ENCODE results near the gene DLGAP1.

DLGAP1 gene

DNA sequence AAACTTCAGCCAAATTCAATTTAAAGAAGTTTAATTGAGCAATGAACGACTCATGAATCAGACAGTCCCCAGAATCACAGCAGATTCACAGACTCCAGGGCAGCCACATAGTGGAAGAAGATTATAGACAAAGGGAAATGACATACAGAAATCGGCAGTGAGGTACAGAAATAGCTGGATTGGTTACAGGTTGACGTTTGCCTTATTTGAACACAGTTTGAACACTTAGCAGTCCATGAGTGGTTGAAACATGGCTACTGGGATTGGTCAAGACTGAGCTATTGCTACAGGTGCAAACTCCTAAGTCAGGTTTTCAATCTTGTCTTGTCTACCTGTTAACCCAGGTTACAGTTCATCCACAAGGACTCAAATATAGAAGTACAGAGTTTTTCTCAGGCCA lies 169.6 kb downstream of the DLGAP1 start:
- no peak for DNase-seq

DNA sequence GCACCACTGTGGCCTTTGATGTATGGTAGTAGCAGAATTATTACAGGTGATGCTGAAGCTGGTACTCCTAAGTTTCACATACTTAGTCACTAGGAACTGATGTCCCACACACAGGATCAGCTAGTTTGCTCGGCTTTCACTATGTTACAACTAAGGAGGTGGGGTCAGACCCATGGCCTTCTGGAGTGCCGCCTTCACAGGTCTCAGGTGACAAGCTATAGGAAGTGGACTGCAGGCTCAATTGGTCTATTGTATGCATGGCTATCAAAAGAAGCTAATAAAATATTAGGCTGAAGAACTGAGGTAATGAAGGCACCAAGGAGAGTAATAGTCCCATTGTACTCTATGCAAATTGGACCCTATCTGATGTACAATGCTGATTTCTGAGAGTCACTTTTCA lies 170.6 kb downstream of the DLGAP1 start:
- DNase-seq = no peak

- DNase-seq = no peak
These were observed 171.3 kb downstream of the DLGAP1 start for GRCh38 chr18:4283746-4284291.

DNA sequence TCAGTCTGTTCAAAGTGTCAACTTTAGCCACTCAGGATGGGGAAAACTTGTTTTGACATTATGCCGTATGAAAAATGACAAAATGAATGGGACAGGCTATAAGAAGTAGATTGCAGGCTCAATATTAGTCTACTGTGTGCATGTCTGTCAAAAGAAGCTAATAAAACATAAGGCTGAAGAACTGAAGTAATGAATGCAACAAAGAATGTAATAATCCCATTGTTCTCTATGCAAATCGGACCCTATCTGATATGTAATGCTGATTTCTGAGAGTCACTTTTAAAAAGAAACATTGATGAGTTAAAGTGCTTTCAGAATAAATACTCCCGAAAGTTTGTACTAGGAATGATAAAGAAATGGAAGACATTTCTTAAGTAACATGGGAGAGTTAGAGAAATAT lies 172.2 kb downstream of the DLGAP1 start:
- no peak for DNase-seq

- DNase-seq = no peak
These were observed 178.0 kb downstream of the DLGAP1 start for GRCh38 chr18:4276953-4277585.

DNA sequence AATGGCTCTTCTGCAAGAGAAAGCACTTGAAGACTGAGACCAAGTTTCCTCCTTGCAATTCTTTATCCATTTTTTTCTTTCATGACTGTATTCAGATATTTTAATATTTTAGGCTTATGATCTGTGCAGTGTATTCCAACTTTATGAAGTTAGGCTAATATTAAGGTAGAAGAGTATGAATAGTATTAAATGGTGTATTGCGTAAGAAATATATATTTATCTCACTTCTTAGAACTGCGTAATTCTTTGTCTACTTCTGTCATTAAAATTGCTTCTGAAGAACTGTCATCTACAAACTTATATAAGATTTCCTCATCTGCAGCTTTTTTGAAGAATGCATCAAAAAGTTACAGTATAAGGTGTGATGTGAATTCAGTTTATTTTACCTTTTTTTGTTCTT lies 183.2 kb downstream of the DLGAP1 start:
- no peak for DNase-seq

- no peak for DNase-seq
These were observed 184.1 kb downstream of the DLGAP1 start for GRCh38 chr18:4270988-4271387.

DNA sequence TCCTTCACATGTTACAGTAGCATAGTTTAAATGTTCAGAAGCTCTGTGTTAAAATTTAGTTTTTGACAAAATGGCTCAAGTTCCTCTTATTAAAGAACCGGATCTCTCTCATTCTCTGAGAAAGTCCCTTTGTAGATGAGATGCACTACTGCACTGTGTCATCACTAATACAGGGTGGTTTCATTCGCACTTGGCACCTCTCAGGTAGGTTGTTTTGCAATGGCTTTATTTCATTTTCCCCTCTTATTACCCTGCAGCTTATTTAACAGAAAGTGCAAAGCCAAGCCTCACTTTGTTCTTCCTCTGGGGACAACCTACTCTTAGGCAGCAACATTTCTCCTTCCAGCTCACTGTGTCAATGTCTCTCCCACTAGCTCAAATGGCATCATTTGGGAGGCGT lies 185.1 kb downstream of the DLGAP1 start:
- DNase-seq = no peak

- no peak for DNase-seq
These were observed 187.5 kb downstream of the DLGAP1 start for GRCh38 chr18:4267641-4268040.

GRCh38 chr18:4264347-4264791 lies 190.7 kb downstream of the DLGAP1 start:
- no peak for DNase-seq

- DNase-seq = no peak
These were observed 195.0 kb downstream of the DLGAP1 start for GRCh38 chr18:4260107-4260506.

- no peak for DNase-seq
These were observed 198.2 kb downstream of the DLGAP1 start for GRCh38 chr18:4256766-4257417.

DNA sequence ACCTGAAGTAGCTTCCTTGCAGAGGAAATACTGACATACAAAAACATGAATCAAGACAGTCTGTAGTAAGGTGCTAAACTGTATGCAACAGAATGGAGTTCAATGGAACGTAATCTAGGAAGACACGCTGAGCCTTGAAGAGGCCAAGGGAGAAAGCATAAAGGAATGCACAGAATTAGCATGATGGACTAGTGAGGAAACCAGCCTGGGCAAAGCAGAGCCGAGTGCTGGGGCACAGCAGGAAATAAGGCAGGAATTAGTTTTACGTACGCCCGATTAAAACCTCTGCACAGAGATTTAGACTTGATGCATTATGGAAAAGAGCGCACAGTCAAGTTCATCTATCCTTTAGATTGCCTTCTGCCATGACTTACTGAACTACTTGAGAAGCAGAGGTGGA lies 200.3 kb downstream of the DLGAP1 start:
- DNase-seq = no peak

- no peak for DNase-seq
These were observed 202.3 kb downstream of the DLGAP1 start for GRCh38 chr18:4252829-4253228.

- DNase-seq = no peak
These were observed 203.2 kb downstream of the DLGAP1 start for GRCh38 chr18:4251873-4252272.

- no peak for DNase-seq
These were observed 203.9 kb downstream of the DLGAP1 start for GRCh38 chr18:4251206-4251605.

DNA sequence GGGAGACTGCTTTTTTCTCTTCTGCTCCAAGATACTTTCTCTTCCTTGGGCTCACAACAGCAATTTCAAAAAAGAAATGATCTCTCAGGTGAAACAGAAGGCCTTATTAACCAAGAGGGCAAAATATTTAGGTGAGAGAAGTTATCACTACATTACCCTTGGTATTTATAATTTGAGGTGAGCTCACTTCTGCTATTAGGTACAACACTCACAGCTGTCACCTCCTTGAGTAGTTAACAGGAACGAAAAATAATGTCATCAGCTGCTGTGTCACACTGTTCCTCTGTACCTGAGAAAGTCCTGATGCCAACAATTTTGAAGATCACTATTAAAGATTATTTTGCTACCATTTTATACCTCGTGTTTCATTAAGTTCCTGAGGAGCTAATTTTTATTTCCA lies 205.0 kb downstream of the DLGAP1 start:
- no peak for DNase-seq

GRCh38 chr18:4248686-4249085 lies 206.4 kb downstream of the DLGAP1 start:
- no peak for DNase-seq

DNA sequence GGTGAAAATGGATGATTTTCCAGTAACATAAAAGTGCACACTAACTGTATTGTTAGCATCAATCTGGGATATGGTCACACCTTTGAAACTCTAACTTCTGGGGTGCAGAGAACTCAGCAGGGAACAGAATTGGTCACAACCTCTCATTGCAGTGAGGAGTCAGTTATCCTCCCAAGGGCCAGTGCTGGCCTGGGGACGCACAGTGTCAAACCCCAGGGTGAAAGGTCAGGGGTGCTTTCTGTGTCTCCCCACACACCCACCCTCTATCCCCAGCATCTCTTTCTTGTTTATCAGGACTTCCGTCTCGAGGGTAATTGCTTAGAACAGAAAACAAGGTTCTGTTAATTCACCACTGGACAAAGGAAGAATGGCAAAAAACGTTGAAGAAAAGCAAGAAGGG lies 208.7 kb downstream of the DLGAP1 start:
- no peak for DNase-seq

DNA sequence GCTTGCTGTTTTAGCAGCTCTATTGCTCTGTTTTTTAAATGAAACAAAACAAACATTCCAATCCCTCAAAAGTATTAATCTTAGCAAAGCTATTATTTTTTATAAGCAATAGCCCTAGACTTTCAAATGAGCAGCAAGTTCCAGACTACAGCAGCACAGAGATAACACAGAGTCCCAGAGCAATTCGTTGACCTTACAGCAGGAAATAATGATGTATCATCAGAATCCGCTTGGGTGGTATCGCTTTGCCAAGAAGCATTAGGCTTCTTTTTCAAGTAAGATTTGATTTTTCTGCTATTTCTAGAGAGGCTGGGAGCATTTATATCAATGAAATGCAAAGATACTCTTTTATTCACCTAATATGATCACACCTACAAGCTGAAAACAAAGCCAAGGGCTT lies 209.7 kb downstream of the DLGAP1 start:
- no peak for DNase-seq

DNA sequence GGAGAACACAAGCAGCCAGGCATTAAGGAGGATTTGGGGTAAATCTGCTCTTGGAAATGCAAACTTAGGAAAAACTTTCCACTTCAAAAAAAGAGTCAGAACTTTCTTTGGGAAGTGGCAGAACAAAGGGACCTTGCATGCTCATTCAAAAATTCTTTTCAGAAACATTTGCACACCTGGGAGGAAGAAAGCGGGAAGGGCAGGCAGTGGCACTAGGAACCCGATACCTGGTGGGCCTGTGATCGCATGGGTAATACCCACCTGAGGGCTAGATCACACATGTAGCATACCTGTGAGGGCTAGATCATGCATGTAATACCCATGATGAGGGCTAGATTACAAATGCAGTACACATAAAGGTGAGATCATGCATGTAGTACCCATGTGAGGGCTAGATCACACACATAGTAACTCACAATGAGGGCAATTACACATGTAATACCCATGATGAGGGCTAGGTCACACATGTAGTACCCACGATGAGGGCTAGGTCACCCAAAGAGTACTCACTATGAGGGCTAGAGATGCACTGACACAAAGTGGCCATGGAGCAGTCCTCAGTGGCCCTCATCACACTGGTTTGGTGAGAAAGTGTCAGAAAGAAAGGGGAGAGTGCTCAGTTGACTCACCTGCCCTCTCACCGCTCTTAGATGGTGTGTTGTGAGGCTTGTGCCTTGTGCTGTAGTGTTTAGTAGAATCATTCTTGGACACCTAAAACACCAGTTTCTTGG lies 212.5 kb downstream of the DLGAP1 start:
- no peak for DNase-seq

DNA sequence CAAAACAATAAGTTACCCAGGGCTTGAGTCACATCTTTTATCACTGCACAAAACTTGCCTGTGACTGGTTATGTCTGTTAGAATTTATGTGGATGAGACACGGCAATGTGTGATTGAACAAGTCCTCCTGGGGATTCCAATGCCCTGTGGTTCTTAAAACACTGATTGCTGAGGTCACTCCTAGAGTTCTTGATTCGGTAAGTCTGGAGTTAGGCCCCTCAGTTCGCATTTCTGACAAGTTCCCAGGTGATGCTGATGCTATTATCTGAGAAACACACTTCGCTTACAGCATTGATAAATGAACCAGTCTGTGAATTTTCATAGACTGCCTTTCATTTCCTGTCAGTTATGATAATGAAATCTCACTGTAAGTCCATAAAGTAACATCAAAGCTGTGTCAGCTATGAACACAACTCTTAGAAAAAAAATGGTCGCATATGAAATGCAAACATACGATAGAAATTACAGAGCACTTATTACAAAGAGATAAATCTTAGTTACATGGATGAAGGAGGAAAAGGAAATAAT lies 214.0 kb downstream of the DLGAP1 start:
- no peak for DNase-seq

DNA sequence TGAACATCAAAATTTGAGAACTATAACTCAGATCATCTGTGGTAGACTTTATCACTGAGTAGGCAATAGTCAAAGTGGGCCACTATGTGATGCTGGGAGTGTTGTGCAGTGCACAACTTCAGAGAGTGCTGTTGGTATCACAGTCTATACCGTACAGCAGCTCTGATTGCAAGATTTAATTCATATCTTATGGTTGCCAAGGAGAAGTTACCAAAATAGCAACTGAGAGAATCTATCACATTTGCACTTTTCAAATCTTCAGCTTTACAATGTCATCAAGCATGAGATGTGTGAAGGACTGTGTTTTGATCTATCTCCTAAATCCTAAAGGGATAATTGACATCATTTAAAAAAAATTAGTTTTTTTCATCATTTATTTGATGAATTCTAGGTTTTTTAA lies 216.1 kb downstream of the DLGAP1 start:
- DNase-seq = no peak

DNA sequence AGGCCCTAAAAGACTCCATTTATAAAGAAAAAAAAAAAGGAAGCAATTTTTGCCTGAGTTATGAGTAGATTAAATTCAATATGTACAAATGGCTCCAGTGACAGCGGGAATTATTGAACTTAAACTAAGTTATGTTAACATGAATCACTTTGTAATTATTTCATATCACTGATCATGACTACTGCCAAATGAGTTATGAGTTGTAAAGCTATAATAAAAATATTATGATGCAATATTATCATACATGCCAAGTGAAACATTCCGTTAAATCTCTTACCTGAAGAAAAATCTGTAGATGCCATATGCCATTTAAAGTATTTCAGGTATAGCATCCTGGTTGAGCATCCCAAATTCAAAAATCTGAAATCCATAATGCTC lies 217.5 kb downstream of the DLGAP1 start:
- no peak for DNase-seq

Measured in islet precursor cell (in vitro differentiated cells).